ENCODE measurements around the gene CRKL.
"Not testable (repeated sequence)": the region's sequence is repeated elsewhere in the genome, so short reads cannot be mapped to it uniquely, and the experiment has no call there.

CRKL gene

GRCh38 chr22:20901093-20902033, 15.8 kb upstream of the CRKL start:
- DNase-seq (ENCODE audit: low read depth in 2 of 2): not testable (repeated sequence)

DNA sequence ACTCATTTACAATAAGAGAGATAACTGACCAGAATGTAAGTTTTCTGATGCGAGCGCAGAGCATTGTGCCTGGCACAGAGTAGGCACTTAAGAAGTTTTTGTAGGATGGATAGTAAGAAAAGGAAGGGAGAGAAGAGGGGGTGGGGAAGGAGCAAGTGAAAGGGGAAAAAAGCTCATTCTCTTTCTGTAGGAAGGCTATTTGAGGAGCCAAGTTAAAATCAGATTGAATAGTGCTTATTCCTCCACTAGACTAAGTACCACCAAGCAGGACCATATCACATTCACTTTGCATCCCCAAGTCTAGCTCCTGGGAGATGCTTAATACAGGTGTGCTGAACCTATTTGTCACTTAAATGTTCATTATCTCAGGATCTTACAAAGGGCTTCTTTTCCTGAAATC, 14.1 kb upstream of the CRKL start:
- no peak for DNase-seq (ENCODE audit: low read depth in 2 of 2)

DNA sequence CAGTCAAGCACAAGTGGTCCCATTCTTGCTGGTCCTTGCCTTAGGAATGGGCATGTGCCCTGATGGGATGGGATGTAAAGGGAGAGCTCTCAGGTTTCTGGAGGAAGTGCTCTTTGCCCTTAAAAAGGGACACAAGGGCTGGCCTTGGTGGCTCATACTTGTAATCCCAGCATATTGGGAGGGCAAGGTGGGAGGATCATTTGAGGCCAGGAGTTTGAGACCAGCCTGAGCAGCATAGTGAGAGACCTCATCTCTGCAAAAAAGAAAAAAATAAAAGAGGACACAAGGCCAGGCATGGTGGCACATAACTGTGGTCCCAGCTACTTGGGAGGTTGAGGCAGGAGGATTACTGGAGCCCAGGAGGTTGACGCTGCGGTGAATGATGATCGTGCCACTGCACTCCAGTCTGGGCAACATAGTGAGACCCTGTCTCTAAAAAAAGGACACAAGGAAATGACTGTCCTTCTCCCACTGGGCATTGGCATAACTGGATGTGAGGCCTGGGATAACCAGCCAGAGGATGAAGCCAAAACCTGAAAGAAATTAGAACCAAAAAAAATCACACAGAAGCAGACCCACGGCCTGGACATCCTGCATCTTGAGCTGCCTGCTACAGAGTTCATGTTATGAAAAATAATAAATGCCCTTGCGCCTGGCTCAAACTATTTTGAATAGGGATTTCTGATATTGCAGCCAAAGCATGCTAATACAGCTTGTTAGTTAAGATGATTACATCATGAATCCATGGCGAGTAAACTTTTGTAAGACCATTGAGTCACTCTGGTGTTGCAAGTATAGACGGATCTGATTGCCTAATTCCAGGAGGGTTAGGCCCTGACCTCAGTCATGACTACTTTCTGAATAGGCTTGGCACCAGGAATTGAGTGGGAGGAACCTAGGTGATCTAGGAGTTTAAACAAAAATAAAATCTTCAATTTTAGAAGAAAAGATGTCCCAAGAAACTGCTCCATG, 12.9 kb upstream of the CRKL start:
- DNase-seq (ENCODE audit: low read depth in 2 of 2): no peak

GRCh38 chr22:20904980-20905355, 12.2 kb upstream of the CRKL start:
- DNase-seq (ENCODE audit: low read depth in 2 of 2): no peak

GRCh38 chr22:20905415-20906386, 11.5 kb upstream of the CRKL start:
- no peak for DNase-seq (ENCODE audit: low read depth in 2 of 2)

- no peak for DNase-seq (ENCODE audit: low read depth in 2 of 2)
Measured at GRCh38 chr22:20906387-20906767, 10.8 kb upstream of the CRKL start.

DNA sequence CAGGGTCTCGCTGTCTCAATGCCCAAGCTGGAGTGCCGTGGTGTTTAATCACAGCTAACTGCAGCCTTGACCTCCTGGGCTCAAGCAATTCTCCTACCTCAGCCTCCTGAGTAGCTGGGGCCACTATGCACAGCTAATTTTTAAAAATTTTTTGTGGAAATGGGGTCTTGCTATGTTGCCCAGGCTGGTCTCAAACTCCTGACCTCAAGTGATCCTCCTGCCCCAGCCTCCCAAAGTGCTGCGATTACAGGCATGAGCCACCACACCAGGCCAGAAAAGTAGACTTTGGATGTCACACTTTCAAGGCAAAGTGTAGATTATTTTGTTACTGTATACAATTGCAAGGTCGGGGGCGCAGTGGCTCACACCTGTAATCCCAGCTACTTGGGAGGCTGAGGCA, 8.5 kb upstream of the CRKL start:
- not testable (repeated sequence) for DNase-seq (ENCODE audit: low read depth in 2 of 2)

DNA sequence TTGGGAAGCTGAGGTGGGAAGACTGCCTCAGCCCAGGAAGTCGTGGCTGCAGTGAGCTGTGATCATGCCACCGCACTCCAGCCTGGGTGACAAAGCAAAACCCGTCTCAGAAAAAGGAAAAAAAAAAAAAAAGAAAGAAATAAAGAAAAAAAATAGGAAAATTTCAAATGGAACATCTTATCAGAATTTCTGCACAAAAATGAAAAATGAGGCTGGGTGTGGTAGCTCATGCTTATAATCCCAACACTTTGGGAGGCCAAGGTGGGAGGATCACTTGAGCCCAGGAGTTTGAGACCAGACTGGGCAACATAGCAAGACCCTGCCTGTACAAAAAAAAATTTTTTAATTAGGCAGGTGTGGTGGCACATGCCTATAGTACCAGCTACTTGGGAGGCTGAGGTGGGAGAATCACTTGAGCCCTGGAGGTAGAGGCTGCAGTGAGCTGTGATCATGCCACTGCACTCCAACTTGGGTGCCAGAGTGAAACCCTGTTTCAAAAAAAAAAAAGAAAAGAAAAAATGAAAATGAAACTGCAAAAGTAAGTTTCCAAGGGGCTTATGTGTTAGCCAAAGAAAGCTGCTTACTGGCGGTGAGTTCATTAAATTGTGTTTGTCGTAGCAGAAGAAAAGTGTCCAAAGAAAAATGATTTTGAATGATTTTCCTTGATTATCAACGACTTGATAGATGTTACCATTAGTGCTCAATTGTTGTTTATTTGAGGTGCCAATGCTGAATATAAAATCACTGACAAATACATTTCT, 7.5 kb upstream of the CRKL start:
- DNase-seq (ENCODE audit: low read depth in 2 of 2): no peak

DNA sequence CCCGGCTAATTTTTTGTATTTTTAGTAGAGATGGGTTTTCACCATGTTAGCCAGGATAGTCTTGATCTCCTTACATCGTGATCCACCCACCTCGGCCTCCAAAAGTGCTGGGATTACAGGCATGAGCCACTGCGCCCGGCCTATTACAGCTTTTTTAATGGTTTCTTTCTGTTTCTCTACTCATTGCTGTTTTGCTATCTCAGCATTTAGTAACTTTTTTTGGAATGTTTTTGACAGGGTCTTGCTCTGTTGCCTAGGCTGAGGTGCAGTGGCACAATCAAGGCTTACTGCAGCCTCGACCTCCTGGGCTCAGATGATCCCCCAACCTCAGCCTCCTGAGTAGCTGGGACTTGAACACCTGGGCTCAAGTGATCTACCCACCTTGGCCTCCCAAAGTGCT, 4.7 kb upstream of the CRKL start:
- DNase-seq (ENCODE audit: low read depth in 2 of 2): no peak

- no peak for DNase-seq (ENCODE audit: low read depth in 2 of 2)
Measured at GRCh38 chr22:20918663-20919218, 1.5 kb downstream of the CRKL start.

DNA sequence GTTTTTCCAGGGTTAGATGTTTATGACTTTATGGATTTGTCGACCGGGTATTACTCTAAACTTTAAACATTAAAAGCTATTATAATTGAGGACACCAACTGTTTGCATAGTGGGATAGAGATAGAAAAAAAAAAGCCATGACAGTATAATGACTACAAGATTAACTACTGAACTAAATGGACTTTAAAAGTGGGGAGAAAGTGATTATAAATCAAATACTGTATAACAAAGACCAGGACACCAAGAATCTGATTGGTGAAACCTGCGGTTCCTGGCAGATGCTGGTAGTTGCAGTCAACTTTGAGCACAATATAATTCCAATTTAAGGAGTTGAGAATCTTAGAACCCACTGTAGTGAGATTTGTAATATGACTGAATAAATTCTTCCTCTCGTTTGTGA, 2.5 kb downstream of the CRKL start:
- no peak for DNase-seq (ENCODE audit: low read depth in 2 of 2)

- no peak for DNase-seq (ENCODE audit: low read depth in 2 of 2)
Measured at GRCh38 chr22:20920881-20921203, 3.6 kb downstream of the CRKL start.

DNA sequence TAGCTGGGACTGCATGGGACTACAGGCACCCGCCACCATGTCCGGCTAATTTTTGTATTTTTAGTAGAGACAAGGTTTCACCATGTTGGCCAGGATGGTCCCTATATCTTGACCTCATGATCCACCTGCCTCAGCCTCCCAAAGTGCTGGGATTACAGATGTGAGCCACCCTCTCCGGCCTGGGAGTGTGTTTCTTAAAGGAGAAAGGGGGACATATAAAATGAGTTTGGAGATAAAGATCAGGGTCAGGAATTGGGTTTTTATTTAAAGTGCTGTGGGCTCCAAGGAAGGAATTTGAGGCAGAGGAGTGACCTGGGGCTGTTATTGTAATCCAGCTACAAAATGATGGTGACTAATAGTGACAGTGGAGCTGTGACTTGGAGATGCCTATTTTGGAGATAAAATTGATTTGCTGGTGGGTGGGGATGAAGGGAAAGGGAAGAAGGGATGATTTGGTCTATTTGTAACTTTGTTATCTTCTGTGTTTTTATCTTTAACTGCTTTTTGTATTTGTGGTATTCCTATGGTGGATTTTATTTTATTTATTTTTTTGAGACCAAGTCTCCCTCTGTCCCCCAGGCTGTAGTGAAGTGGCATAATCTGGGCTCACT, 5.0 kb downstream of the CRKL start:
- DNase-seq (ENCODE audit: low read depth in 2 of 2): no peak

DNA sequence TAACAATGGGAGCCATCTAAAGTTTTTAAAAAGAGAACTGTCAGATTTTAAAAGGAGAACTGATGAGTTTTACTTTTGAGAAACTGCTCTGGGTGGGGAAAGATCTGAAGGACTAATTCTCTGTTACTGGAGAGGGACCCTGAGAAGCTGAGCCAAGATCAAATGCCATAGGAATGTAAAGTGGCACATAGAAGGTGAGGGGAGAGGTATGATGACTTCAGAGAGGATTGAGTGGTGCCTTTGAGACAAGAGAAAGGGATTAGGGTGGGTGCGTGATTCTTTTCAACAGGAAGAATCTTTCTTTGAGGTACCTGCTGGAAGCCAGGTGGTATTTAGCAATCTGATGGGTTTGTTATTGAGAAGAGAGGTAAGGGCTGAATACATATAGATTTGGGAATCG, 9.0 kb downstream of the CRKL start:
- no peak for DNase-seq (ENCODE audit: low read depth in 2 of 2)

GRCh38 chr22:20927940-20928572, 10.8 kb downstream of the CRKL start:
- DNase-seq (ENCODE audit: low read depth in 2 of 2): no peak

DNA sequence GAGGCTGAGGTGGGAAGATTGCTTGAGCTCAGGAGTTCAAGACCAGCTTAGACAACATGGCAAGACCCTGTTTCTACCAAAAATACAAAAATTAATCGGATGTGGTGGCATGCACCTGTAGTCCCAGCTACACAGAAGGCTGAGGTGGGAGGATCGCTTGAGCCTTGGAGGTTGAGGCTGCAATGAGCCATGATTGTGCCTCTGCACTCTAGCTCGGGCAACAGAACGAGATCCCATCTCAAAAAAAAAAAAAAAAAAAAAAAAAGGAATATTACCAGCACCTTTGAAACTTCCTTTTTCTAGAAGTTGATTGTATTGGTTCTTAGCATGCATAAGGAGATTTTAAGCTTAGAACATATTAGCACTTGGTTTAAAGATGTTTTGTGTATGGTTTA, 11.4 kb downstream of the CRKL start:
- no peak for DNase-seq (ENCODE audit: low read depth in 2 of 2)

DNA sequence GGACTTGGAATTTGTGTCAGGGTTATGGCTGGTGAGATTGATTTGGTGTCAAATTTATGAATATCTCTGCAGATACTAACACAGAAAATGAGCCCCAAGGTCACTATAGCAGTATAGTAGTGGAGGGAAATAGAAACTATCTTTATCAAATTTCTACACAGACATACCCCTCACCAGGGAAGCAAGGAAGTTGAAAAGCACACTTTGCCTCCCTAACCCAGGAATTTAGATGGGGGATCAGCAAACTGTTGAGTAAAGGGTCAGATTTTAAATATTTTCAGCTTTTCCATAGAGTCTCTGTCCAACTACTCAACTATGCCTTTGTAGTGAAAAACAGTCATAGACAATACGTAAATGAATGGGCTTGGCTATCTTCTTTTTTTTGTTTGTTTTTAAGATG, 12.8 kb downstream of the CRKL start:
- no peak for DNase-seq (ENCODE audit: low read depth in 2 of 2)

GRCh38 chr22:20930435-20930834, 13.2 kb downstream of the CRKL start:
- DNase-seq (ENCODE audit: low read depth in 2 of 2): not testable (repeated sequence)

DNA sequence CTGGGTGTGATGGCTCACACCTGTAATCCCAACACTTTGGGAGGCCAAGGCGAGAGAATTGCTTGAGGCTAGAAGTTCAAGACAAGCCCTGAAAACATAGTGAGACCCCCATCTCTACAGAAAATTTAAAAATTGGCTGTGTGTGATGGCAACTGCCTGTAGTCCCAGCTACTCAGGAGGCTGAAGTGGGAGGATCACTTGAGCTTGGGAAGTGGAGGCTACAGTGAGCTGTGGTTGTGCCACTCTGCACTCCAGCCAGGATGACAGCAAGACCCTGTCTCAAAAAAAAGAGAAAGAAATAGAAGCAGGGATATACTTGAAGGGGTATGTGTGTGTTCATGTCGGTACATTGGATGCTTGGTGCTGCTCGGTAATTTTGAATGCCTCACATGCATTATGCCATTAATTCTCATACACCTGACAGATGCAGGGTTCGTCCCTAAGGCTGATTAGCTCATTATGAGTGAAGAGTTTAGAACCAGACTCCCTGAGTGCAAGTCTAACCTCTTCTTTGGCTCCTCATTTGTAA, 14.0 kb downstream of the CRKL start:
- no peak for DNase-seq (ENCODE audit: low read depth in 2 of 2)

All from stimulated activated CD8-positive, alpha-beta memory T cell treated with anti-CD3 and anti-CD28 coated beads, Interleukin-15, amount 100 ng/mL, for 48 hours (primary cell).